ENCODE results near the gene KLK8.

DNA sequence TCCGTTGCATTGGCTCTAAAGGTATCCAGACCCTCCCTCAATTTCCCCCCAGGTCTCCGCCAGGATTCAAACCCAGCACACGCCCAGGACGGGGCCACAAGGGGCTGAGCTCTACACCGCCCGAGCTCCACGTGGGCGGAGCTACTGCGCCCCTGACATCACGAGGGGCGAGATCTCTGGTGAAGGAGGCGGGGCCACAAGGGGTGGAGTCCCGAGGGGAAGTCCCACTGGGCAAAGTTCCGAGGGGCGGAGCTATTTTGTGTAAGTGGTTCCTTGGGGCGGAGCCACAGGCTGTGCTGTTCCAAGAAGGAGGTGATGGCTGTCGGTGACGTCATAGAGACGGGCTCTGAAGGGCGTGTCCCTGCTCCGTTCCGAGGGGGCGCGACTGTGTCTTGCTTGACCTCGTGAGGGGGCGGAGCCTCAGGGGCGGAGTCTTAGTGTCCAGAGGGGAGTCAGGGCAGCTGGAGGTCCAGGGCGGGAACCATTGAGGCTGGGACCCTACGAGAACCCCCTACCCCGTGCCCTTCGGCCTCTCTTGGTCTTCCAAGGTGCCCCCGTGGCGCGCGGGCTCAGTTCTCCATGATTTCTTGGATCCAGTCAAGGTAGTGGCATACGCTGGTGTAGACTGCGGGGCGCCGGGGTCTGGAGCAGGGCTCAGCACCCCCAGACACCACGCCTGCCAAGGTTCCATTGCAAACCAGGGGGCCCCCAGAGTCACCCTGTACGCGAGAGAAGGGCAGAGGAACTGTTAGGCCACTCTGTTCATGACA is 1.3 kb upstream of the KLK8 start:
- no peak for TF ChIP-seq POLR2AphosphoS5 (IDR thresholded peaks at IDR 0.05; ENCODE audit: low read depth, low read length)
- TF ChIP-seq, protein P1, sequence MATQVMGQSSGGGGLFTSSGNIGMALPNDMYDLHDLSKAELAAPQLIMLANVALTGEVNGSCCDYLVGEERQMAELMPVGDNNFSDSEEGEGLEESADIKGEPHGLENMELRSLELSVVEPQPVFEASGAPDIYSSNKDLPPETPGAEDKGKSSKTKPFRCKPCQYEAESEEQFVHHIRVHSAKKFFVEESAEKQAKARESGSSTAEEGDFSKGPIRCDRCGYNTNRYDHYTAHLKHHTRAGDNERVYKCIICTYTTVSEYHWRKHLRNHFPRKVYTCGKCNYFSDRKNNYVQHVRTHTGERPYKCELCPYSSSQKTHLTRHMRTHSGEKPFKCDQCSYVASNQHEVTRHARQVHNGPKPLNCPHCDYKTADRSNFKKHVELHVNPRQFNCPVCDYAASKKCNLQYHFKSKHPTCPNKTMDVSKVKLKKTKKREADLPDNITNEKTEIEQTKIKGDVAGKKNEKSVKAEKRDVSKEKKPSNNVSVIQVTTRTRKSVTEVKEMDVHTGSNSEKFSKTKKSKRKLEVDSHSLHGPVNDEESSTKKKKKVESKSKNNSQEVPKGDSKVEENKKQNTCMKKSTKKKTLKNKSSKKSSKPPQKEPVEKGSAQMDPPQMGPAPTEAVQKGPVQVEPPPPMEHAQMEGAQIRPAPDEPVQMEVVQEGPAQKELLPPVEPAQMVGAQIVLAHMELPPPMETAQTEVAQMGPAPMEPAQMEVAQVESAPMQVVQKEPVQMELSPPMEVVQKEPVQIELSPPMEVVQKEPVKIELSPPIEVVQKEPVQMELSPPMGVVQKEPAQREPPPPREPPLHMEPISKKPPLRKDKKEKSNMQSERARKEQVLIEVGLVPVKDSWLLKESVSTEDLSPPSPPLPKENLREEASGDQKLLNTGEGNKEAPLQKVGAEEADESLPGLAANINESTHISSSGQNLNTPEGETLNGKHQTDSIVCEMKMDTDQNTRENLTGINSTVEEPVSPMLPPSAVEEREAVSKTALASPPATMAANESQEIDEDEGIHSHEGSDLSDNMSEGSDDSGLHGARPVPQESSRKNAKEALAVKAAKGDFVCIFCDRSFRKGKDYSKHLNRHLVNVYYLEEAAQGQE (IDR thresholded peaks at IDR 0.05; ENCODE audit: insufficient read depth in 1 of 2, low read depth in 2 of 2, low read length in 2 of 2) = no peak
